GM06990 (cell line): ENCODE results near the gene SETD1A.

Experiments used
- DNase-seq: peaks from one replicate; pipeline ENCODE4 v3.0.0-alpha.2; 2011; ENCODE audit not compliant: insufficient read length; ENCODE audit errors: extremely low read depth
- H3K27me3 ChIP-seq: replicated peaks from 2 replicates; pipeline ENCODE4 v1.6.0; 2011; ENCODE audit warnings: low read length; ENCODE audit not compliant: control insufficient read depth, insufficient read depth
- H3K36me3 ChIP-seq: 2 replicates; pipeline ENCODE4 v1.5.1; 2011; ENCODE audit warnings: low read length; ENCODE audit not compliant: control insufficient read depth, insufficient read depth
- H3K4me3 ChIP-seq: replicated peaks from 2 replicates; pipeline ENCODE4 v1.5.1; 2011; ENCODE audit warnings: low read depth, mild to moderate bottlenecking, control low read depth, low read length
- CTCF ChIP-seq: IDR thresholded peaks from 2 replicates; pipeline ENCODE4 v1.5.1; 2011; ENCODE audit warnings: low read length, control low read depth, mild to moderate bottlenecking, inconsistent platforms; ENCODE audit not compliant: insufficient read depth, poor library complexity, severe bottlenecking

SETD1A gene

GRCh38 chr16:30944352-30944751 is 13.2 kb upstream of the SETD1A start:
- Histone ChIP-seq H3K4me3 (no peak overlapping the region), H3K36me3 (peaks cover 4% of the 10 kb centered on the region)
- DNase-seq: no peak

GRCh38 chr16:30946671-30947540 is 10.6 kb upstream of the SETD1A start:
- TF ChIP-seq CTCF: no peak
- Histone ChIP-seq H3K4me3 (no peak overlapping the region), H3K27me3 (no peaks in the 10 kb centered on the region), H3K36me3 (peaks cover 4% of the 10 kb centered on the region)
- DNase-seq: no peak

More at GRCh38 chr16:30944352-30944751, 13.2 kb upstream of the SETD1A start:
- no peak for TF ChIP-seq CTCF
- H3K27me3 ChIP-seq: no peaks in the 10 kb centered on the region

GRCh38 chr16:30947541-30947858 is 10.1 kb upstream of the SETD1A start:
- Histone ChIP-seq H3K27me3 (no peaks in the 10 kb centered on the region), H3K4me3 (no peak overlapping the region), H3K36me3 (peaks cover 4% of the 10 kb centered on the region)
- TF ChIP-seq CTCF: no peak
- DNase-seq: no peak

GRCh38 chr16:30947859-30948666 is 9.5 kb upstream of the SETD1A start:
- no peaks in the 10 kb centered on the region for H3K27me3 ChIP-seq
- TF ChIP-seq CTCF: no peak
- DNase-seq: peak; percentile 53
- H3K36me3 ChIP-seq: peaks cover 4% of the 10 kb centered on the region
- peak overlapping the region; percentile 90 for H3K4me3 ChIP-seq

GRCh38 chr16:30948667-30949649 is 8.6 kb upstream of the SETD1A start, which contains the start of gene ORAI3:
ORAI3 (plus strand) TSS chr16:30949068; CDS start chr16:30949290, 222 bp downstream.
- Histone ChIP-seq H3K27me3 (no peaks in the 10 kb centered on the region), H3K4me3 (peak within 1 kb of the TSS; percentile 90), H3K36me3 (peaks cover 2% of the 10 kb centered on the region)
- TF ChIP-seq CTCF: no peak
- peak; percentile 77 for DNase-seq
